Measurements from ENCODE around the gene RBM34.

DNA sequence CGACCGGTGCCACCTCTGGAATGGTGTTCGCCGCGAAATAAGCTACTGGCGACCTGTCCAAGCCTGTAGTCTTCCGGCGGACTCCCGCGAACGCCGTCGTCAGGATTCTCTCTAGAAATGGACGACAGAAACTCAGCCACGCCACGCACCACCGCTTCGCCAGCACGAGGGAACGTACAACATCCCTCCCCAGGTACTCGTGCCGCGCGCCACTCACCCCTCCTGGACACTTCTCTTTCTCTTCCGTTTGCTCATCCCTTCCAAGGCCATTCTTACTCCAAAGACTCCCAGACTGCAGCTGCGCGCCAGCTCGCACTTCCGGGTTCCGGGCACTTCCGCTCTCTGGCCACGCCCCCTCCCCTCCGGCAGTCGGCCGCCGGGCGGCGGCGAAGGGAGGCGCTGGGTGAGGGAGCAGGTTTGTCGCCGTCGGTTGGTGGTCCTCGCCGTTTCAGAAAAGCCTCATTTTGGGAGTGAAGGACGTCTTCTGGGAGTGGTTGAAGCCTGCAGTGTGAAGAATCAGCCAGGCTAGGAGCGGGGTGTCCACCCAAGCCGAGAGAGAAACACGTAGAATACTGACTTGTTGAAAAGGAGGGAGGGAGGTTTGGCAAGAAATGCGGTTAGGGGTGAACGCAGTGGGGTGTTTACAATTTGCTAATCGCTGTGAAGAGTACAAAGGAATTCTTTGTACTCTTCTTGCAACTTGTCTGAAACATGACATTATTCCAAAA is at the start of gene RBM34:
- TF ChIP-seq, protein P1, sequence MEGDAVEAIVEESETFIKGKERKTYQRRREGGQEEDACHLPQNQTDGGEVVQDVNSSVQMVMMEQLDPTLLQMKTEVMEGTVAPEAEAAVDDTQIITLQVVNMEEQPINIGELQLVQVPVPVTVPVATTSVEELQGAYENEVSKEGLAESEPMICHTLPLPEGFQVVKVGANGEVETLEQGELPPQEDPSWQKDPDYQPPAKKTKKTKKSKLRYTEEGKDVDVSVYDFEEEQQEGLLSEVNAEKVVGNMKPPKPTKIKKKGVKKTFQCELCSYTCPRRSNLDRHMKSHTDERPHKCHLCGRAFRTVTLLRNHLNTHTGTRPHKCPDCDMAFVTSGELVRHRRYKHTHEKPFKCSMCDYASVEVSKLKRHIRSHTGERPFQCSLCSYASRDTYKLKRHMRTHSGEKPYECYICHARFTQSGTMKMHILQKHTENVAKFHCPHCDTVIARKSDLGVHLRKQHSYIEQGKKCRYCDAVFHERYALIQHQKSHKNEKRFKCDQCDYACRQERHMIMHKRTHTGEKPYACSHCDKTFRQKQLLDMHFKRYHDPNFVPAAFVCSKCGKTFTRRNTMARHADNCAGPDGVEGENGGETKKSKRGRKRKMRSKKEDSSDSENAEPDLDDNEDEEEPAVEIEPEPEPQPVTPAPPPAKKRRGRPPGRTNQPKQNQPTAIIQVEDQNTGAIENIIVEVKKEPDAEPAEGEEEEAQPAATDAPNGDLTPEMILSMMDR (IDR thresholded peaks at IDR 0.05) = peak in 3 of 4 experiments; percentile 42 to 46 (median 43)
- TF ChIP-seq POLR2AphosphoS5 (IDR thresholded peaks at IDR 0.05) (peak; percentile 96), EP300 (IDR thresholded peaks at IDR 0.05) (no peak)

Data from gastroesophageal sphincter (tissue), 3 donors.